DOHH2 (cell line): ENCODE data around the gene ZFHX3.

Source experiments
- H3F3A ChIP-seq: fragments of 200-600 bp; sonication (generic), shearing (Covaris generic); 2 replicates; pipeline ENCODE4 v1.6.0; 2016; ENCODE audit warnings: antibody characterized with exemption, mild to moderate bottlenecking; ENCODE audit not compliant: control insufficient read depth, insufficient read depth
- H3K27ac ChIP-seq: fragments of 200-600 bp; sonication (generic); 2 replicates; pipeline ENCODE4 v1.5.1; 2014; ENCODE audit warnings: low read depth, mild to moderate bottlenecking, low read length, moderate library complexity
- H3K27me3 ChIP-seq: fragments of 200-600 bp; sonication (generic); 2 replicates; pipeline ENCODE4 v1.6.1; 2014; ENCODE audit warnings: mild to moderate bottlenecking, low read length, mixed read lengths; ENCODE audit not compliant: control insufficient read depth
- H3K36me3 ChIP-seq: fragments of 200-600 bp; sonication (generic); 2 replicates; pipeline ENCODE4 v1.6.1; 2014; ENCODE audit warnings: mild to moderate bottlenecking, low read length, moderate library complexity, mixed read lengths; ENCODE audit not compliant: control insufficient read depth
- H3K4me1 ChIP-seq: fragments of 200-600 bp; sonication (generic); 2 replicates; pipeline ENCODE4 v1.6.1; 2014; ENCODE audit warnings: mild to moderate bottlenecking, low read length, mixed read lengths; ENCODE audit not compliant: control insufficient read depth
- H3K4me2 ChIP-seq: fragments of 200-600 bp; sonication (generic); 2 replicates; pipeline ENCODE4 v1.6.0; 2014; ENCODE audit warnings: mild to moderate bottlenecking, low read length, moderate library complexity
- H3K4me3 ChIP-seq: fragments of 200-600 bp; sonication (generic); 2 replicates; pipeline ENCODE4 v1.5.1; 2014; ENCODE audit warnings: mild to moderate bottlenecking, low read length, mixed read lengths
- H3K79me2 ChIP-seq: fragments of 200-600 bp; sonication (generic); 2 replicates; pipeline ENCODE4 v1.6.1; 2014; ENCODE audit warnings: mild to moderate bottlenecking, low read length, mixed read lengths; ENCODE audit not compliant: control insufficient read depth
- H3K9me2 ChIP-seq: fragments of 200-600 bp; sonication (generic); replicated peaks from 2 replicates; pipeline ENCODE4 v1.6.1; 2014; ENCODE audit warnings: mild to moderate bottlenecking, low read length, mixed read lengths; ENCODE audit not compliant: control insufficient read depth
- H3K9me3 ChIP-seq: fragments of 200-600 bp; sonication (generic); 2 replicates; pipeline ENCODE4 v1.6.1; 2014; ENCODE audit warnings: antibody characterized with exemption, low read length, mixed read lengths; ENCODE audit not compliant: control insufficient read depth, insufficient read depth
- H4K20me1 ChIP-seq: fragments of 200-600 bp; sonication (generic); 2 replicates; pipeline ENCODE4 v1.6.0; 2014; ENCODE audit warnings: low read depth, mild to moderate bottlenecking, antibody characterized with exemption, low read length, moderate library complexity; ENCODE audit not compliant: control insufficient read depth, insufficient read depth
- EZH2phosphoT487 ChIP-seq: fragments of 200-600 bp; sonication (generic); IDR thresholded peaks from 2 replicates; pipeline ENCODE4 v1.6.1; 2017; ENCODE audit warnings: borderline replicate concordance, mild to moderate bottlenecking, antibody characterized with exemption, low read length, moderate library complexity, mixed read lengths
- TF ChIP-seq, protein P1 (sequence below): fragments of 200-600 bp; sonication (generic); IDR thresholded peaks from one replicate; pipeline ENCODE4 v1.5.1; 2014; ENCODE audit warnings: antibody characterized with exemption, mild to moderate bottlenecking, low read depth, low read length; ENCODE audit not compliant: poor library complexity, severe bottlenecking

Gene ZFHX3, protein sequence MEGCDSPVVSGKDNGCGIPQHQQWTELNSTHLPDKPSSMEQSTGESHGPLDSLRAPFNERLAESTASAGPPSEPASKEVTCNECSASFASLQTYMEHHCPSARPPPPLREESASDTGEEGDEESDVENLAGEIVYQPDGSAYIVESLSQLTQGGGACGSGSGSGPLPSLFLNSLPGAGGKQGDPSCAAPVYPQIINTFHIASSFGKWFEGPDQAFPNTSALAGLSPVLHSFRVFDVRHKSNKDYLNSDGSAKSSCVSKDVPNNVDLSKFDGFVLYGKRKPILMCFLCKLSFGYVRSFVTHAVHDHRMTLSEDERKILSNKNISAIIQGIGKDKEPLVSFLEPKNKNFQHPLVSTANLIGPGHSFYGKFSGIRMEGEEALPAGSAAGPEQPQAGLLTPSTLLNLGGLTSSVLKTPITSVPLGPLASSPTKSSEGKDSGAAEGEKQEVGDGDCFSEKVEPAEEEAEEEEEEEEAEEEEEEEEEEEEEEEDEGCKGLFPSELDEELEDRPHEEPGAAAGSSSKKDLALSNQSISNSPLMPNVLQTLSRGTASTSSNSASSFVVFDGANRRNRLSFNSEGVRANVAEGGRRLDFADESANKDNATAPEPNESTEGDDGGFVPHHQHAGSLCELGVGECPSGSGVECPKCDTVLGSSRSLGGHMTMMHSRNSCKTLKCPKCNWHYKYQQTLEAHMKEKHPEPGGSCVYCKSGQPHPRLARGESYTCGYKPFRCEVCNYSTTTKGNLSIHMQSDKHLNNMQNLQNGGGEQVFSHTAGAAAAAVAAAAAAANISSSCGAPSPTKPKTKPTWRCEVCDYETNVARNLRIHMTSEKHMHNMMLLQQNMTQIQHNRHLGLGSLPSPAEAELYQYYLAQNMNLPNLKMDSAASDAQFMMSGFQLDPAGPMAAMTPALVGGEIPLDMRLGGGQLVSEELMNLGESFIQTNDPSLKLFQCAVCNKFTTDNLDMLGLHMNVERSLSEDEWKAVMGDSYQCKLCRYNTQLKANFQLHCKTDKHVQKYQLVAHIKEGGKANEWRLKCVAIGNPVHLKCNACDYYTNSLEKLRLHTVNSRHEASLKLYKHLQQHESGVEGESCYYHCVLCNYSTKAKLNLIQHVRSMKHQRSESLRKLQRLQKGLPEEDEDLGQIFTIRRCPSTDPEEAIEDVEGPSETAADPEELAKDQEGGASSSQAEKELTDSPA (N-terminal part only)

DNA sequence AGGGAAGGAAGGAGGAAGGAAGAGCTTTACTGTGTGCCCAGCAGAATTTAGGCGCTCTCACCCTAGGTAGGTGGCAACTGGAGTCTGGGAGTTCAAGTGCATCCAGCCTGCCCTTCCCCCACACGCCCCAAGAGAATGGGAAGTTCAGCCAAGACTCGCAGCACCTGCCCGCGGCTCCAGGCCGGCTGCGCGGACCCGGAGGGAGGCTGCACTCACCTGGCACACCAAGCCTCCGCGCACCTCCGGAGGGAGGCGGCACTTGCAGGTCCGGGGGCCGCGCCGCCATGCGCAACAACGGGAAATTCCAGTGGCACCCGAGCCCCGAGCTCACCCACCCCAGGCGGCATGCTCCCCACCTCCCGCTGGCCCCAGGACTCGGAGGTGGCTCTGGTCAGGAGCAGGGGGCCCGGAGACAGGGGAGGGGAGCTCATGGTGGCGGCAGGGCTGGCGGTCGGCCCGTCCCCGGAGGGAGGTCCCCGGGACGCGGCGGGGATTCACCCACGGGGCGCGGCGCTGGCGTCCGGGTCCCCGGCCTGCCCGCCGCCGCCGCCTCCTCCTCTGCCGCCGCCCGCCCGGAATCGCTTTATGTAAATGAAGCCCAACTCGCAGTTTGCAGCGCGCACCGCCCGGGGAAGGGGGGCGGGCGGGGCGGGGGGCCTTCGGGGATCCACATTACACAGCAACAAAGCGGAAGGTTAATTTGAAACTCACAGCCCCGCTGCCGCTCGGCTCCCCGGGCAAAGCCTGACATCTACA lies at the start of gene ZFHX3:
Gene ZFHX3 (minus strand): TSS at position 593 of the 756 bp plus-strand sequence. CDS start 87,983 bp downstream, outside the sequence.
- no peak for TF ChIP-seq EZH2phosphoT487
- TF ChIP-seq, protein P1, sequence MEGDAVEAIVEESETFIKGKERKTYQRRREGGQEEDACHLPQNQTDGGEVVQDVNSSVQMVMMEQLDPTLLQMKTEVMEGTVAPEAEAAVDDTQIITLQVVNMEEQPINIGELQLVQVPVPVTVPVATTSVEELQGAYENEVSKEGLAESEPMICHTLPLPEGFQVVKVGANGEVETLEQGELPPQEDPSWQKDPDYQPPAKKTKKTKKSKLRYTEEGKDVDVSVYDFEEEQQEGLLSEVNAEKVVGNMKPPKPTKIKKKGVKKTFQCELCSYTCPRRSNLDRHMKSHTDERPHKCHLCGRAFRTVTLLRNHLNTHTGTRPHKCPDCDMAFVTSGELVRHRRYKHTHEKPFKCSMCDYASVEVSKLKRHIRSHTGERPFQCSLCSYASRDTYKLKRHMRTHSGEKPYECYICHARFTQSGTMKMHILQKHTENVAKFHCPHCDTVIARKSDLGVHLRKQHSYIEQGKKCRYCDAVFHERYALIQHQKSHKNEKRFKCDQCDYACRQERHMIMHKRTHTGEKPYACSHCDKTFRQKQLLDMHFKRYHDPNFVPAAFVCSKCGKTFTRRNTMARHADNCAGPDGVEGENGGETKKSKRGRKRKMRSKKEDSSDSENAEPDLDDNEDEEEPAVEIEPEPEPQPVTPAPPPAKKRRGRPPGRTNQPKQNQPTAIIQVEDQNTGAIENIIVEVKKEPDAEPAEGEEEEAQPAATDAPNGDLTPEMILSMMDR, result no peak
- H3K4me1 ChIP-seq, result peaks cover 40% of the 10 kb centered on the region
- peaks cover 19% of the 10 kb centered on the region for H4K20me1 ChIP-seq
- peak within 1 kb of the TSS; percentile 75 for H3K4me3 ChIP-seq
- peaks cover 13% of the 10 kb centered on the region; the same call in 1 of the 2 replicates for H3F3A ChIP-seq
- H3K27ac ChIP-seq, result no peak within 1 kb of the TSS
- H3K27me3 ChIP-seq, result peaks cover 19% of the 10 kb centered on the region
- peaks cover 82% of the 10 kb centered on the region for H3K79me2 ChIP-seq
- H3K4me2 ChIP-seq, result peak within 1 kb of the TSS; percentile 95
- no peaks in the 10 kb centered on the region for H3K9me2 ChIP-seq
- no peaks in the 10 kb centered on the region for H3K9me3 ChIP-seq
- H3K36me3 ChIP-seq, result no peaks in the 10 kb centered on the region

GRCh38 chr16:73096510-73096909 lies 48.6 kb upstream of the ZFHX3 start:
- Histone ChIP-seq H3K4me2 (no peak overlapping the region), H4K20me1 (no peaks in the 10 kb centered on the region), H3K27ac (no peak overlapping the region), H3K36me3 (no peaks in the 10 kb centered on the region), H3K79me2 (no peaks in the 10 kb centered on the region), H3K4me3 (no peak overlapping the region), H3K4me1 (no peaks in the 10 kb centered on the region), H3K27me3 (peaks cover 4% of the 10 kb centered on the region; the same call in 1 of the 2 replicates), H3F3A (no peaks in the 10 kb centered on the region), H3K9me3 (no peaks in the 10 kb centered on the region), H3K9me2 (no peaks in the 10 kb centered on the region)
- no peak for TF ChIP-seq EZH2phosphoT487
- TF ChIP-seq, protein P1, result no peak

- Histone ChIP-seq H3K4me3 (no peak overlapping the region), H3K9me3 (no peaks in the 10 kb centered on the region)
These were observed 48.0 kb upstream of the ZFHX3 start for GRCh38 chr16:73095885-73096421.

More at GRCh38 chr16:73095885-73096421, 48.0 kb upstream of the ZFHX3 start:
- TF ChIP-seq, protein P1, result no peak
- no peak for TF ChIP-seq EZH2phosphoT487
- no peaks in the 10 kb centered on the region for H3K4me1 ChIP-seq
- H4K20me1 ChIP-seq, result no peaks in the 10 kb centered on the region
- H3K79me2 ChIP-seq, result no peaks in the 10 kb centered on the region
- H3K27ac ChIP-seq, result no peak overlapping the region
- H3K27me3 ChIP-seq, result peaks cover 4% of the 10 kb centered on the region; the same call in 1 of the 2 replicates
- no peak overlapping the region for H3K4me2 ChIP-seq
- no peaks in the 10 kb centered on the region for H3F3A ChIP-seq
- no peaks in the 10 kb centered on the region for H3K9me2 ChIP-seq
- H3K36me3 ChIP-seq, result no peaks in the 10 kb centered on the region
